ENCODE results near the gene SERPING1. TPM values are rescaled to one million over a fixed set of nuclear protein-coding genes. Genes with fewer than 3 reads are reported as not detected.

SERPING1 gene
- total and polyA plus RNA-seq, 2 of the 13 experiments (the other 11 are each of a cell fraction or from before 2014, with no cell fraction given), result 2.0 to 10.4 TPM

DNA sequence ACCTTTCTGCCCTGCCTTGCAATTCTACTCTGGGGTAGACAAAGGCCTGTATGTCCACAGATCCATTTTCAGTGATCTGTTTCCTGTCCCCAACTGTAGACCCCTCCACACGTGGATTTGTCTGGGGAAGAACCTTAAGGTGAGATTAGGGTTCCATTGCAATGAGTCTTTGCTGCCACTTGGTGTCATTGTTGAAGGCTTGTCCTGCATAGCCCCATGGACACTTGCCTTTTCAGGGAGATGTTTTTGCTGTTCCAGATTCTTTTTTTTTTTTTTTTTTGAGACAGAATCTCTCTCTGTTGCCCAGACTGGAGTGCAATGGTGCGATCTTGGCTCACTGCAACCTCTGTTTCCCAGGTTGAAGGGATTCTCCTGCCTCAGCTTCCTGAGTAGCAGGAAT, 21.8 kb downstream of the SERPING1 start (continued):
- TF ChIP-seq HDAC6 (IDR thresholded peaks at IDR 0.05; ENCODE audit: low read depth, low read length) (no peak), JUND (CRISPR knock-in tag; IDR thresholded peaks at IDR 0.05) (no peak), RBAK (CRISPR knock-in tag; IDR thresholded peaks at IDR 0.05) (no peak)
- TF ChIP-seq, protein P1, sequence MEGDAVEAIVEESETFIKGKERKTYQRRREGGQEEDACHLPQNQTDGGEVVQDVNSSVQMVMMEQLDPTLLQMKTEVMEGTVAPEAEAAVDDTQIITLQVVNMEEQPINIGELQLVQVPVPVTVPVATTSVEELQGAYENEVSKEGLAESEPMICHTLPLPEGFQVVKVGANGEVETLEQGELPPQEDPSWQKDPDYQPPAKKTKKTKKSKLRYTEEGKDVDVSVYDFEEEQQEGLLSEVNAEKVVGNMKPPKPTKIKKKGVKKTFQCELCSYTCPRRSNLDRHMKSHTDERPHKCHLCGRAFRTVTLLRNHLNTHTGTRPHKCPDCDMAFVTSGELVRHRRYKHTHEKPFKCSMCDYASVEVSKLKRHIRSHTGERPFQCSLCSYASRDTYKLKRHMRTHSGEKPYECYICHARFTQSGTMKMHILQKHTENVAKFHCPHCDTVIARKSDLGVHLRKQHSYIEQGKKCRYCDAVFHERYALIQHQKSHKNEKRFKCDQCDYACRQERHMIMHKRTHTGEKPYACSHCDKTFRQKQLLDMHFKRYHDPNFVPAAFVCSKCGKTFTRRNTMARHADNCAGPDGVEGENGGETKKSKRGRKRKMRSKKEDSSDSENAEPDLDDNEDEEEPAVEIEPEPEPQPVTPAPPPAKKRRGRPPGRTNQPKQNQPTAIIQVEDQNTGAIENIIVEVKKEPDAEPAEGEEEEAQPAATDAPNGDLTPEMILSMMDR (CRISPR knock-in tag; IDR thresholded peaks at IDR 0.05), result 0 out of 2 replicates have a peak, but pooled peaks have one; percentile 11

DNA sequence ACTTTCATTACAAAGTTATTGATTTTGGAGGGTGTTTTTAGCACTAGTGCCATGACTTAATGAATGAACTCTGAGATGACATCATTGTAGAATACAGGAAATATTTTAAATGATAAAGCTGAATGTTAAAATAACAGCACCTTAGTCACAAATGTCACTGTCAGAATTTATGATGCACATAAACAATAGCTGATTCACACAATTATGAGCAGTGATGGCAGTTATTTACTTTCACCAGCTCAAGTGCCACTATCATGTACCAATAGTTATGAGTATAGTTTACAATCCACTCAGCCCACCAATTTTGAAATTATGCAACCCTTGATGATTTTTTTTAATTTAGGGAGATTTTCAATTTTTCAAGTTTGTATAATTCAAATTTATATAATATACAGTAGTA, 23.0 kb downstream of the SERPING1 start:
- Histone ChIP-seq H3K9me3 (ENCODE audit: low read length) (peaks cover 20% of the 10 kb centered on the region), H3K9ac (ENCODE audit: insufficient read depth, low read depth, low read length) (no peak overlapping the region), H3K27ac (ENCODE audit: extremely low read length, insufficient read depth, low read length) (no peak overlapping the region), H3K36me3 (replicated peaks in 1 of 2; ENCODE audit: control insufficient read depth in 1 of 2, insufficient read depth in 2 of 2, low read length in 2 of 2) (no peaks in the 10 kb centered on the region), H2AFZ (ENCODE audit: low read length) (no peak overlapping the region), H3K79me2 (ENCODE audit: insufficient read depth, low read length) (no peaks in the 10 kb centered on the region), H3K4me1 (ENCODE audit: insufficient read depth, low read length) (no peaks in the 10 kb centered on the region), H3K27me3 (ENCODE audit: control insufficient read depth in 1 of 2, insufficient read depth in 2 of 2, low read length in 2 of 2) (no peaks in the 10 kb centered on the region), H3K4me2 (ENCODE audit: low read depth, low read length) (no peak overlapping the region), H4K20me1 (ENCODE audit: insufficient read depth, low read length) (no peaks in the 10 kb centered on the region), H3K4me3 (replicated peaks in 1 of 3; ENCODE audit: insufficient read depth in 1 of 3, low read depth in 2 of 3, low read length in 3 of 3) (no peak overlapping the region)
- intact Hi-C loops (cut with micrococcal nuclease; ENCODE audit: unreplicated experiment) (no loop called here), in situ Hi-C loops (cut with HindIII; ENCODE audit: extremely low pct_ligation_motif_present, low pct_unique_long_range_greater_than_20kb) (no loop called here)
- no peak for DNase-seq (ENCODE audit: low spot score)
- ChIA-PET CTCF (ENCODE audit: low intra/inter-chr PET ratio, low total read pairs) (no interaction called here), POLR2A (no interaction called here)
- no peak for TF ChIP-seq ZNF879 (CRISPR knock-in tag; IDR thresholded peaks at IDR 0.05)
- TF ChIP-seq ATF7 (IDR thresholded peaks at IDR 0.05), result 0 out of 2 replicates have a peak, but pooled peaks have one; percentile 30
- no peak for TF ChIP-seq ATF7 (CRISPR knock-in tag; IDR thresholded peaks at IDR 0.05)
- no peak for FAIRE-seq
- no peak for ATAC-seq
- BruUV-seq (replicated peaks), result no TSS peak
